Karpas-422 (cell line): Measurements from ENCODE around the gene FAM169A. TPM values are rescaled to one million over a fixed set of nuclear protein-coding genes. Genes with fewer than 3 reads are reported as not detected.
"Not testable (repeated sequence)": the region's sequence is repeated elsewhere in the genome, so short reads cannot be mapped to it uniquely, and the experiment has no call there.

Experiments used
- DNase-seq: peaks from one replicate; pipeline ENCODE4 v3.0.0-alpha.2; 2015
- H2AFZ ChIP-seq: fragments of 200-600 bp; sonication (generic); 2 replicates; pipeline ENCODE4 v1.6.1; 2014; ENCODE audit warnings: antibody characterized with exemption, low read length, mixed read lengths
- H3K27ac ChIP-seq: fragments of 200-600 bp; sonication (generic); 2 replicates; pipeline ENCODE4 v1.5.1; 2014; ENCODE audit warnings: mild to moderate bottlenecking, low read length, moderate library complexity
- H3K27me3 ChIP-seq: fragments of 200-600 bp; sonication (generic); 2 replicates; pipeline ENCODE4 v1.6.1; 2014; ENCODE audit warnings: low read length, mixed read lengths
- H3K36me3 ChIP-seq: fragments of 200-600 bp; sonication (generic); 2 replicates; pipeline ENCODE4 v1.6.1; 2014; ENCODE audit warnings: low read length, mixed read lengths; ENCODE audit not compliant: insufficient read depth
- H3K4me1 ChIP-seq: fragments of 200-600 bp; sonication (generic); 2 replicates; pipeline ENCODE4 v1.6.1; 2014; ENCODE audit warnings: mild to moderate bottlenecking, low read length, mixed read lengths
- H3K4me2 ChIP-seq: fragments of 200-600 bp; sonication (generic); 2 replicates; pipeline ENCODE4 v1.6.1; 2014; ENCODE audit warnings: low read length, low read depth, mild to moderate bottlenecking; ENCODE audit not compliant: poor library complexity, severe bottlenecking
- H3K4me3 ChIP-seq: fragments of 200-600 bp; sonication (generic); 2 replicates; pipeline ENCODE4 v1.5.1; 2014; ENCODE audit warnings: mild to moderate bottlenecking, antibody characterized with exemption, low read length, mixed read lengths
- H3K79me2 ChIP-seq: fragments of 200-600 bp; sonication (generic); 2 replicates; pipeline ENCODE4 v1.6.1; 2014; ENCODE audit warnings: mild to moderate bottlenecking, low read length, mixed read lengths
- H3K9ac ChIP-seq: fragments of 200-600 bp; sonication (generic); 2 replicates; pipeline ENCODE4 v1.6.0; 2014; ENCODE audit warnings: low read length
- H3K9me2 ChIP-seq: fragments of 200-600 bp; sonication (generic), shearing (Covaris generic); replicated peaks from 2 replicates; pipeline ENCODE4 v1.6.0; 2014; ENCODE audit warnings: mild to moderate bottlenecking, low read length, moderate library complexity; ENCODE audit not compliant: insufficient read depth
- H3K9me3 ChIP-seq: fragments of 300-700, 200-600 bp; sonication (generic); 2 replicates; pipeline ENCODE4 v1.6.1; 2014; ENCODE audit warnings: low read length, mixed read lengths
- H4K20me1 ChIP-seq: fragments of 200-600 bp; sonication (generic); 2 replicates; pipeline ENCODE4 v1.6.1; 2014; ENCODE audit warnings: mild to moderate bottlenecking, antibody characterized with exemption, low read length, low read depth; ENCODE audit not compliant: insufficient read depth
- total RNA-seq: library from RNA; depleted of rRNA; stranded (reverse); fragments of >200 nt; shearing (Covaris generic); gene quantifications from 2 replicates; pipeline ENCODE4 v1.2.3, GENCODE V29; 2014; ENCODE audit warnings: low replicate concordance

Gene FAM169A
- total RNA-seq, 1 experiment from 2014 or later = not detected

- Histone ChIP-seq H3K4me1 (no peaks in the 10 kb centered on the region), H3K9me2 (no peaks in the 10 kb centered on the region), H3K9me3 (no peaks in the 10 kb centered on the region), H3K27me3 (no peaks in the 10 kb centered on the region; the same call in 1 of the 2 replicates), H3K4me3 (no peak overlapping the region), H3K9ac (no peak overlapping the region), H3K27ac (no peak overlapping the region), H3K79me2 (no peaks in the 10 kb centered on the region), H2AFZ (no peak overlapping the region), H3K4me2 (no peak overlapping the region), H4K20me1 (no peaks in the 10 kb centered on the region), H3K36me3 (no peaks in the 10 kb centered on the region)
- no peak for DNase-seq
Measured at GRCh38 chr5:74875994-74876791, 10.0 kb upstream of the FAM169A start.

GRCh38 chr5:74873525-74874249, 7.5 kb upstream of the FAM169A start:
- no peak overlapping the region for H3K27ac ChIP-seq

GRCh38 chr5:74870299-74871067, 4.3 kb upstream of the FAM169A start:
- no peaks in the 10 kb centered on the region for H3K9me2 ChIP-seq
- no peak overlapping the region for H3K9ac ChIP-seq
- DNase-seq = no peak
- no peaks in the 10 kb centered on the region for H3K9me3 ChIP-seq
- no peaks in the 10 kb centered on the region for H3K79me2 ChIP-seq
- no peak overlapping the region for H3K4me3 ChIP-seq
- H3K4me1 ChIP-seq = no peaks in the 10 kb centered on the region
- no peaks in the 10 kb centered on the region for H3K36me3 ChIP-seq
- no peak overlapping the region for H3K4me2 ChIP-seq
- H4K20me1 ChIP-seq = no peaks in the 10 kb centered on the region
- H3K27ac ChIP-seq = no peak overlapping the region
- no peaks in the 10 kb centered on the region; the same call in 1 of the 2 replicates for H3K27me3 ChIP-seq
- H2AFZ ChIP-seq = no peak overlapping the region

More at GRCh38 chr5:74873525-74874249, 7.5 kb upstream of the FAM169A start:
- no peak for DNase-seq
- Histone ChIP-seq H3K4me1 (no peaks in the 10 kb centered on the region), H3K9me3 (no peaks in the 10 kb centered on the region), H2AFZ (no peak overlapping the region), H3K4me2 (no peak overlapping the region), H3K36me3 (no peaks in the 10 kb centered on the region), H3K4me3 (no peak overlapping the region), H4K20me1 (no peaks in the 10 kb centered on the region), H3K27me3 (no peaks in the 10 kb centered on the region; the same call in 1 of the 2 replicates), H3K9ac (no peak overlapping the region), H3K9me2 (no peaks in the 10 kb centered on the region), H3K79me2 (no peaks in the 10 kb centered on the region)

- not testable (repeated sequence) for H3K9me2 ChIP-seq
Measured at GRCh38 chr5:74869414-74869813, 3.2 kb upstream of the FAM169A start.

GRCh38 chr5:74866596-74867162, 492 bp upstream of the FAM169A start:
- Histone ChIP-seq H3K4me2 (no peak overlapping the region), H2AFZ (no peak overlapping the region), H3K9me3 (no peaks in the 10 kb centered on the region), H3K36me3 (no peaks in the 10 kb centered on the region), H3K79me2 (no peaks in the 10 kb centered on the region), H3K27me3 (no peaks in the 10 kb centered on the region), H3K4me1 (no peaks in the 10 kb centered on the region), H3K9ac (no peak overlapping the region), H3K9me2 (no peaks in the 10 kb centered on the region), H3K27ac (no peak overlapping the region), H4K20me1 (no peaks in the 10 kb centered on the region), H3K4me3 (no peak overlapping the region)
- no peak for DNase-seq

More at GRCh38 chr5:74869414-74869813, 3.2 kb upstream of the FAM169A start:
- H3K27ac ChIP-seq, H3K79me2 ChIP-seq, H3K4me2 ChIP-seq, H3K36me3 ChIP-seq, H3K9ac ChIP-seq, H3K4me1 ChIP-seq, H3K4me3 ChIP-seq, H4K20me1 ChIP-seq, DNase-seq, H3K9me3 ChIP-seq, H2AFZ ChIP-seq, H3K27me3 ChIP-seq: not testable (repeated sequence)

GRCh38 chr5:74865256-74865803, 857 bp downstream of the FAM169A start:
- Histone ChIP-seq H2AFZ (no peak overlapping the region), H3K4me3 (no peak overlapping the region), H3K79me2 (no peaks in the 10 kb centered on the region), H3K9me2 (no peaks in the 10 kb centered on the region), H3K4me2 (no peak overlapping the region), H3K9ac (no peak overlapping the region), H3K27ac (no peak overlapping the region), H3K9me3 (no peaks in the 10 kb centered on the region), H4K20me1 (no peaks in the 10 kb centered on the region), H3K36me3 (no peaks in the 10 kb centered on the region), H3K27me3 (no peaks in the 10 kb centered on the region), H3K4me1 (no peaks in the 10 kb centered on the region)
- DNase-seq = no peak

GRCh38 chr5:74864823-74865222, 1.4 kb downstream of the FAM169A start:
- Histone ChIP-seq H3K9me3 (no peaks in the 10 kb centered on the region), H2AFZ (no peak overlapping the region), H3K9ac (no peak overlapping the region), H3K4me2 (no peak overlapping the region), H3K4me3 (no peak overlapping the region), H3K4me1 (no peaks in the 10 kb centered on the region), H4K20me1 (no peaks in the 10 kb centered on the region), H3K27ac (no peak overlapping the region), H3K9me2 (no peaks in the 10 kb centered on the region), H3K79me2 (no peaks in the 10 kb centered on the region), H3K36me3 (no peaks in the 10 kb centered on the region), H3K27me3 (no peaks in the 10 kb centered on the region)
- DNase-seq = no peak
